ENCODE results near the gene RAI14.

RAI14 gene

GRCh38 chr5:34844999-34845398, 188.9 kb downstream of the RAI14 start:
- no peak for DNase-seq (ENCODE audit: low read depth)
- no peak overlapping the region for H3K4me3 ChIP-seq (ENCODE audit: low read depth, low read length)
- TF ChIP-seq, protein P1, sequence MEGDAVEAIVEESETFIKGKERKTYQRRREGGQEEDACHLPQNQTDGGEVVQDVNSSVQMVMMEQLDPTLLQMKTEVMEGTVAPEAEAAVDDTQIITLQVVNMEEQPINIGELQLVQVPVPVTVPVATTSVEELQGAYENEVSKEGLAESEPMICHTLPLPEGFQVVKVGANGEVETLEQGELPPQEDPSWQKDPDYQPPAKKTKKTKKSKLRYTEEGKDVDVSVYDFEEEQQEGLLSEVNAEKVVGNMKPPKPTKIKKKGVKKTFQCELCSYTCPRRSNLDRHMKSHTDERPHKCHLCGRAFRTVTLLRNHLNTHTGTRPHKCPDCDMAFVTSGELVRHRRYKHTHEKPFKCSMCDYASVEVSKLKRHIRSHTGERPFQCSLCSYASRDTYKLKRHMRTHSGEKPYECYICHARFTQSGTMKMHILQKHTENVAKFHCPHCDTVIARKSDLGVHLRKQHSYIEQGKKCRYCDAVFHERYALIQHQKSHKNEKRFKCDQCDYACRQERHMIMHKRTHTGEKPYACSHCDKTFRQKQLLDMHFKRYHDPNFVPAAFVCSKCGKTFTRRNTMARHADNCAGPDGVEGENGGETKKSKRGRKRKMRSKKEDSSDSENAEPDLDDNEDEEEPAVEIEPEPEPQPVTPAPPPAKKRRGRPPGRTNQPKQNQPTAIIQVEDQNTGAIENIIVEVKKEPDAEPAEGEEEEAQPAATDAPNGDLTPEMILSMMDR (IDR thresholded peaks at IDR 0.05; ENCODE audit: control insufficient read depth, extremely low read depth, insufficient read depth) = no peak

DNA sequence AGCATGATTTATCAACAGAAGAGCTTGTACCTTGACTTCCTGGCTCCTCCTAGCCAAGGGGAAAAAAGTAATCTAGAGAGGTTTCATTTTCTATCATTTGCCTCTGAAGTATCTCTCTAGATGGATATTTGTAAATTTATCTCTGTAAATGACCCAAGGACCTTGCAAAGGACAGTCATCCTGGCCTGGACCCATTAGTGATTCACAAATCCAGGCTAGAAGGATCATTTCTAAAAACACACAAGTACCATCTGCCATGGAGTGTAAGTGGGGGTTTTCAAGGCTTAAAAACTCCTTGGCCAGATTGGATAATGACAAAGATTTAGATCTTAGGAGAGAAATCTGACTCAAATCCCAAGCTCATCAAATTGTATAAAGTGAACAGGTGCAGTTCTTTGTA, 190.9 kb downstream of the RAI14 start:
- no peak overlapping the region for H3K4me3 ChIP-seq (ENCODE audit: low read depth, low read length)
- TF ChIP-seq, protein P1 (IDR thresholded peaks at IDR 0.05; ENCODE audit: control insufficient read depth, extremely low read depth, insufficient read depth) = no peak
- DNase-seq (ENCODE audit: low read depth) = no peak

- TF ChIP-seq, protein P1 (IDR thresholded peaks at IDR 0.05; ENCODE audit: control insufficient read depth, extremely low read depth, insufficient read depth) = no peak
- H3K4me3 ChIP-seq (ENCODE audit: low read depth, low read length) = no peak overlapping the region
- no peak for DNase-seq (ENCODE audit: low read depth)
These were observed 191.4 kb downstream of the RAI14 start for GRCh38 chr5:34847552-34847951.

DNA sequence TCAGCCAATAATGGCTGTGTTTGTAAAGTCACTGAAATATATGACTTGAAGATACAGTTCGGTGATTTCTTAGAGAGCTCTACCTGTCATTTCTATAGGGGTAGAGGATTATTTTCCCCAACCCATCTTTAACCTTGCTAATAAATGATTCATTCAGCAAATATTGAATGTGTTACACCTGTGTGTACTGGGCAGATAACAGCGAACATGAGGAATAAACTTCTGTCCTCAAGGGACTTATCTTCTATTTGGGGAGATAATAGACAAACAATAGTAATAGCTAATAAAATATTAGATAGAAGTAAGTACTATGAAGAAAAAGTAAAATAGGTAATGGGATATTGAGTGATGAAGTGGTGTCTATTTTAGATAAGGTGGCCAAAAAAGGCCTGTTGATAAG, 192.1 kb downstream of the RAI14 start:
- TF ChIP-seq, protein P1 (IDR thresholded peaks at IDR 0.05; ENCODE audit: control insufficient read depth, extremely low read depth, insufficient read depth) = no peak
- DNase-seq (ENCODE audit: low read depth) = no peak
- H3K4me3 ChIP-seq (ENCODE audit: low read depth, low read length) = no peak overlapping the region

DNA sequence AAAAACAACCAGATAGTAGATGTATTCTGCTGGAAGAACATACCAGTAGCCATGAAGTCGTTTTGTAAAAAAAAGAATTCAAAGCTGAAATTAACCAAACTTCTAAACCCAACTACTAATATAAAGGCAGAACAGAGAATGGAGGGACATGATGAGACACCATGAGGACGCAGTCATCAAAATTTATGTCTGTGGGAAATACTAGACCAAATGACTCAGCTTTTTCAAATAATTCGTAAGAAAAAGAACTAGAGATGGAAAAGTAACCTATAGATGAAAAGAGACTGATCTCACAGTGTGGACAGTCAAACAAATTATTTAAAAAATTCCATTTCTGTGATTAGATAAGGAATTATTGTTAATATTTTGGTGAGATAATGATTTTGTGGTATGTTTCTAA, 193.1 kb downstream of the RAI14 start:
- H3K4me3 ChIP-seq (ENCODE audit: low read depth, low read length) = no peak overlapping the region
- no peak for DNase-seq (ENCODE audit: low read depth)
- TF ChIP-seq, protein P1 (IDR thresholded peaks at IDR 0.05; ENCODE audit: control insufficient read depth, extremely low read depth, insufficient read depth) = no peak

DNA sequence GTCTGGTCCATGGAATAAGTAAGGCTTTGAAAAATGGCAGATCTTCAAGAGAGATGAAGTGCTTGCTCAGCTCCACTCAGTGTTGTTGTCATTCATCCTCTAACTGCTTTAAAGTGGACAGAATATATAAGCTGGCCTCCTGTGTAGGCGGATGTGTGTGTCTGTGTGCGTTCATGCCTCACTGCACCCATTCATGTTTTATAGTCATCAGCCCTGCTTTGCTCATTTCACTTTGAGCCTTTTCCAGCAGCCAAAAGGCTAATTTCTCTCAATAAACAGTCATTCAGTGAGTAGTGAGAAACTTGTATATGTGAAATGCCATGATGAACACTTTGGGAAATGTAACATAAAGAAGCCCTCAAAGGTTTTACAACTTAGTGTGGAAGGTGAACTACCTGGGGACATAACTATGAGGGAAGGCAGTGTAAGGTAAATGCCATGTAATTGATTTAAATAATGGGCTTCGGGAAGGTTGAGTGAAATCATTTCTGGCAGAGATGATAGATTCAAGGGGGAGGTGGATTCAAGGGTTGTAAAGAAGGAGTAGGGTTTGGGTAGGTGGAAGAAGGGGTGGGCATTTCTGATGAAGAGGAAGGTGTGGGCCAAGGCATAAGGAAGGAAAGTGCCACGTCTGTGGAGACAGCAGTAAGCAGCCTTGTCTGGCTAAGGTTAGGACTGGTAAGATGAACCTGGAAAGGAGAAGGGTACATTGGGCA, 198.5 kb downstream of the RAI14 start:
- no peak overlapping the region for H3K4me3 ChIP-seq (ENCODE audit: low read depth, low read length)
- no peak for DNase-seq (ENCODE audit: low read depth)
- TF ChIP-seq, protein P1 (IDR thresholded peaks at IDR 0.05; ENCODE audit: control insufficient read depth, extremely low read depth, insufficient read depth) = no peak

- no peak for DNase-seq (ENCODE audit: low read depth)
These were observed 201.0 kb downstream of the RAI14 start for GRCh38 chr5:34857161-34857560.

More at GRCh38 chr5:34857161-34857560, 201.0 kb downstream of the RAI14 start:
- no peak overlapping the region for H3K4me3 ChIP-seq (ENCODE audit: low read depth, low read length)
- TF ChIP-seq, protein P1 (IDR thresholded peaks at IDR 0.05; ENCODE audit: control insufficient read depth, extremely low read depth, insufficient read depth) = no peak

All from LNCaP clone FGC (cell line).